ENCODE data around the gene MOB3A. TPM values are rescaled to one million over a fixed set of nuclear protein-coding genes. Genes with fewer than 3 reads are reported as not detected.

Gene MOB3A
- total and polyA plus RNA-seq, 9 of the 15 experiments (the other 6 are each of a cell fraction or from before 2014, with no cell fraction given) = 1.1 to 24.1 (median 6.0) TPM

DNA sequence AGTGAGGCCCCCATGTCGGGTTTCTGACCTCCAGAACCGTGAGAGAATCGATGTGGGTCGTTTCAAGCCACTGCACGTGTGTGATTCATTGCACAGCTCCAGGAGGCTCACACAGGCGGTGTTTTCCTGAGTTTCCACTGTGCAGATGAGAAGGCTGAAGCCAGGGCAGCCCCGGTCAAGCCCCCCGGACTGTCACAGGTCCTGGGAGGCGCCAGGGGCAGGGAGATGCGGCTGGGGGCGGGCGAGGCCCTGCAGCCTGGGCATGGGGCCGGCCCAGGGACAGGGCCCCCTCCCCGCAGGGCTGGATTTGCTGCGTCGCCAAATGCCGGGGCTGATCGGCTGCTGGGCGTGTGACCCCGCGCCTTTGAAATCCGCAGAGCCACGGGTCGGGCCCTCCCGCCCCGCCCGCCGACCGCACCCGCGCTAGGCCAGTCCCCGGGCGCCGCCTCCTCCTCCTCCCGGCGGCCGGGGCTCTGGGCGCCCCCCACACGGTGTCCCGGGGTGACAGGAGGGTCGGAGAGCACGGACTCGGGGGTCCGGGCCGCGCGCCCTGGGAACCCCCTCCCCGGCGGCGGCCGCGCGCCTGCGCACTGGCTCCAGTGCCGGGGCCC is 35.1 kb downstream of the MOB3A start (continued):
- TF ChIP-seq, protein P1, sequence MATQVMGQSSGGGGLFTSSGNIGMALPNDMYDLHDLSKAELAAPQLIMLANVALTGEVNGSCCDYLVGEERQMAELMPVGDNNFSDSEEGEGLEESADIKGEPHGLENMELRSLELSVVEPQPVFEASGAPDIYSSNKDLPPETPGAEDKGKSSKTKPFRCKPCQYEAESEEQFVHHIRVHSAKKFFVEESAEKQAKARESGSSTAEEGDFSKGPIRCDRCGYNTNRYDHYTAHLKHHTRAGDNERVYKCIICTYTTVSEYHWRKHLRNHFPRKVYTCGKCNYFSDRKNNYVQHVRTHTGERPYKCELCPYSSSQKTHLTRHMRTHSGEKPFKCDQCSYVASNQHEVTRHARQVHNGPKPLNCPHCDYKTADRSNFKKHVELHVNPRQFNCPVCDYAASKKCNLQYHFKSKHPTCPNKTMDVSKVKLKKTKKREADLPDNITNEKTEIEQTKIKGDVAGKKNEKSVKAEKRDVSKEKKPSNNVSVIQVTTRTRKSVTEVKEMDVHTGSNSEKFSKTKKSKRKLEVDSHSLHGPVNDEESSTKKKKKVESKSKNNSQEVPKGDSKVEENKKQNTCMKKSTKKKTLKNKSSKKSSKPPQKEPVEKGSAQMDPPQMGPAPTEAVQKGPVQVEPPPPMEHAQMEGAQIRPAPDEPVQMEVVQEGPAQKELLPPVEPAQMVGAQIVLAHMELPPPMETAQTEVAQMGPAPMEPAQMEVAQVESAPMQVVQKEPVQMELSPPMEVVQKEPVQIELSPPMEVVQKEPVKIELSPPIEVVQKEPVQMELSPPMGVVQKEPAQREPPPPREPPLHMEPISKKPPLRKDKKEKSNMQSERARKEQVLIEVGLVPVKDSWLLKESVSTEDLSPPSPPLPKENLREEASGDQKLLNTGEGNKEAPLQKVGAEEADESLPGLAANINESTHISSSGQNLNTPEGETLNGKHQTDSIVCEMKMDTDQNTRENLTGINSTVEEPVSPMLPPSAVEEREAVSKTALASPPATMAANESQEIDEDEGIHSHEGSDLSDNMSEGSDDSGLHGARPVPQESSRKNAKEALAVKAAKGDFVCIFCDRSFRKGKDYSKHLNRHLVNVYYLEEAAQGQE (IDR thresholded peaks at IDR 0.05; ENCODE audit: borderline replicate concordance) = no peak; the same call in 1 of the 2 replicates
- TF ChIP-seq, protein P1 (CRISPR knock-in tag; IDR thresholded peaks at IDR 0.05; ENCODE audit: low read depth) = 0 out of 2 replicates have a peak, but pooled peaks have one; percentile 22
- TF ChIP-seq SRSF7 (optimal IDR thresholded peaks at IDR 0.05; ENCODE audit: low read depth, low read length) (no peak), GATA2 (CRISPR knock-in tag; IDR thresholded peaks at IDR 0.05) (no peak), POLR2G (IDR thresholded peaks at IDR 0.05; ENCODE audit: low read depth, low read length) (no peak), KLF1 (tag; IDR thresholded peaks at IDR 0.05) (peak; percentile 63; the same call in 1 of the 2 replicates), NRF1 (conservative IDR thresholded peaks at IDR 0.05 in 1 of 2, IDR thresholded peaks at IDR 0.05 in 1 of 2) (peak; percentile 98; a peak in 2 of 4 replicates), PHTF2 (CRISPR knock-in tag; IDR thresholded peaks at IDR 0.05) (no peak), NFIC (IDR thresholded peaks at IDR 0.05) (no peak), KDM2B (CRISPR knock-in tag; IDR thresholded peaks at IDR 0.05) (no peak), MTF1 (CRISPR knock-in tag; IDR thresholded peaks at IDR 0.05; ENCODE audit: borderline replicate concordance) (no peak), HDAC8 (tag; IDR thresholded peaks at IDR 0.05) (no peak), HNRNPK (IDR thresholded peaks at IDR 0.05; ENCODE audit: low read depth, low read length, poor library complexity, severe bottlenecking) (no peak), LARP7 (IDR thresholded peaks at IDR 0.05) (no peak), MYBL2 (IDR thresholded peaks at IDR 0.05; ENCODE audit: low read depth) (no peak), MYBL2 (CRISPR knock-in tag; IDR thresholded peaks at IDR 0.05; ENCODE audit: borderline replicate concordance) (no peak)
- TF ChIP-seq, protein P2, sequence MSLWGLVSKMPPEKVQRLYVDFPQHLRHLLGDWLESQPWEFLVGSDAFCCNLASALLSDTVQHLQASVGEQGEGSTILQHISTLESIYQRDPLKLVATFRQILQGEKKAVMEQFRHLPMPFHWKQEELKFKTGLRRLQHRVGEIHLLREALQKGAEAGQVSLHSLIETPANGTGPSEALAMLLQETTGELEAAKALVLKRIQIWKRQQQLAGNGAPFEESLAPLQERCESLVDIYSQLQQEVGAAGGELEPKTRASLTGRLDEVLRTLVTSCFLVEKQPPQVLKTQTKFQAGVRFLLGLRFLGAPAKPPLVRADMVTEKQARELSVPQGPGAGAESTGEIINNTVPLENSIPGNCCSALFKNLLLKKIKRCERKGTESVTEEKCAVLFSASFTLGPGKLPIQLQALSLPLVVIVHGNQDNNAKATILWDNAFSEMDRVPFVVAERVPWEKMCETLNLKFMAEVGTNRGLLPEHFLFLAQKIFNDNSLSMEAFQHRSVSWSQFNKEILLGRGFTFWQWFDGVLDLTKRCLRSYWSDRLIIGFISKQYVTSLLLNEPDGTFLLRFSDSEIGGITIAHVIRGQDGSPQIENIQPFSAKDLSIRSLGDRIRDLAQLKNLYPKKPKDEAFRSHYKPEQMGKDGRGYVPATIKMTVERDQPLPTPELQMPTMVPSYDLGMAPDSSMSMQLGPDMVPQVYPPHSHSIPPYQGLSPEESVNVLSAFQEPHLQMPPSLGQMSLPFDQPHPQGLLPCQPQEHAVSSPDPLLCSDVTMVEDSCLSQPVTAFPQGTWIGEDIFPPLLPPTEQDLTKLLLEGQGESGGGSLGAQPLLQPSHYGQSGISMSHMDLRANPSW (CRISPR knock-in tag; IDR thresholded peaks at IDR 0.05) = no peak
- TF ChIP-seq, protein P3, sequence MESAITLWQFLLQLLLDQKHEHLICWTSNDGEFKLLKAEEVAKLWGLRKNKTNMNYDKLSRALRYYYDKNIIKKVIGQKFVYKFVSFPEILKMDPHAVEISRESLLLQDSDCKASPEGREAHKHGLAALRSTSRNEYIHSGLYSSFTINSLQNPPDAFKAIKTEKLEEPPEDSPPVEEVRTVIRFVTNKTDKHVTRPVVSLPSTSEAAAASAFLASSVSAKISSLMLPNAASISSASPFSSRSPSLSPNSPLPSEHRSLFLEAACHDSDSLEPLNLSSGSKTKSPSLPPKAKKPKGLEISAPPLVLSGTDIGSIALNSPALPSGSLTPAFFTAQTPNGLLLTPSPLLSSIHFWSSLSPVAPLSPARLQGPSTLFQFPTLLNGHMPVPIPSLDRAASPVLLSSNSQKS (CRISPR knock-in tag; IDR thresholded peaks at IDR 0.05) = no peak

Data from K562 (cell line).